HG03520 (cell line): ENCODE data around the gene MTPN.

Experiments
- ATAC-seq: cut with Tn5 transposase; IDR thresholded peaks from one replicate; pipeline ENCODE4 v1.9.1; 2021; ENCODE audit warnings: mild to moderate bottlenecking, moderate library complexity; ENCODE audit not compliant: unreplicated experiment

Gene MTPN

GRCh38 chr7:135930565-135931461 lies 46.3 kb downstream of the MTPN start:
- ATAC-seq: no peak

- no peak for ATAC-seq
Measured at GRCh38 chr7:135929722-135930141, 47.4 kb downstream of the MTPN start.

GRCh38 chr7:135929249-135929648 lies 47.9 kb downstream of the MTPN start:
- no peak for ATAC-seq

- ATAC-seq: no peak
Measured at GRCh38 chr7:135928136-135928535, 49.0 kb downstream of the MTPN start.

- no peak for ATAC-seq
Measured at GRCh38 chr7:135925210-135925609, 51.9 kb downstream of the MTPN start.

DNA sequence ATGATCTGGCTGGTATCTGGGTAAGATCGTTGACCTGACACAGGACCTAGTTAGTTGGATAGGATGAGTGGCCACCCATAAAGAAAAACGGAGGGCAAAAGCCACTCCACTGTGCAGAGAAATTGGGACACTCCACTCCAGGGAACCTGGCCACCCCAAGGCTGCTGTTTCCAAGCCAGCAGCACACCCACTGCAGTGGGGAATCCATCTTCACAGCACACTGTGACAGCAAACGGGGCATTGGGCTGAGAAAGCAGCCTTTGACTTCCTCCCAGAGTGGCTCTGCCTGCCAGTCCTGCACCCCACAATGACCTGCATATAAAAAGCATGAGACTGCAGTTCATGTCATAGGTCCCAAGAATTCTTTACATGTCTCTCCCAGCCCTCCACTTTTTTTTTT lies 52.9 kb downstream of the MTPN start:
- ATAC-seq: no peak

GRCh38 chr7:135922263-135922662 lies 54.9 kb downstream of the MTPN start:
- ATAC-seq: no peak

- ATAC-seq: no peak
Measured at GRCh38 chr7:135920478-135920877, 56.7 kb downstream of the MTPN start.

GRCh38 chr7:135919071-135919841 lies 57.9 kb downstream of the MTPN start:
- no peak for ATAC-seq

DNA sequence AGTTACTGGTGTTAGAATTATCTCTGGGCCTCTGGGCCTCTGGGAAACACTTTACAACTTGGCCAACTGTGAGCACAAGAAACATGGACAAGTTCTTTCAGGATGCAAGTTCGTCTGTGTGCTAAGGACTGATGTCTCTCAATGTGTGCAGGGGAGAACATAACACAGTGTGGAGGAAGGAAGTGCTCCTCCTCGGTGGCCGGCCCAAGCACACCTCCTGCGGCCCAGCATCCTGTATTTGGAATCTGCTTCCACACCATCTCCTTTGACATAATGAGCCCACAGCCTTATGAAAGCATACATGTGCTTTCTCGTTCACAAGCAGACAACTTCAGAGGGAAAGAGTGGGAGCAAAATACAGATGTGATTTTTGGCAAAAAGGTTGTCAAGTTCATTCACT lies 59.0 kb downstream of the MTPN start:
- ATAC-seq: no peak

- no peak for ATAC-seq
Measured at GRCh38 chr7:135917721-135918120, 59.4 kb downstream of the MTPN start.

DNA sequence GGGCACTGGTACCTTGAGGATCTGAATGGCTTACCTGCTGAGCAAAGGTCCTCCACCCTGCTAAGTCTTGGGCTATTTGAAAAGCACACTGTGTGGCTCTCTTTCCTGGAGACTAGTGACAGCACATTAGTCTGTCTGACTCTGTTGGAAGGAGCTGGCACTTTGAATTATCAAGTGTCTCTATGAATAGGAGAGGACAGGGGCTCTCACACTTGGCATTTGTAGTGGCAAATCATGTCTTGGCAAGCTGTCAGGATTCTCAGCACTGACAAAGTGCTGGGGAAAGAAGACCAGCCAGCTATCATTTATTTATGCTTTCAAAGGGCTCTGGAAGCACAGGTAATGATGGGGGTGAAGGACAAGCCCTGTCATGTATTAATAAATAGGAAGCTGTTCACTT lies 62.8 kb downstream of the MTPN start:
- ATAC-seq: no peak

DNA sequence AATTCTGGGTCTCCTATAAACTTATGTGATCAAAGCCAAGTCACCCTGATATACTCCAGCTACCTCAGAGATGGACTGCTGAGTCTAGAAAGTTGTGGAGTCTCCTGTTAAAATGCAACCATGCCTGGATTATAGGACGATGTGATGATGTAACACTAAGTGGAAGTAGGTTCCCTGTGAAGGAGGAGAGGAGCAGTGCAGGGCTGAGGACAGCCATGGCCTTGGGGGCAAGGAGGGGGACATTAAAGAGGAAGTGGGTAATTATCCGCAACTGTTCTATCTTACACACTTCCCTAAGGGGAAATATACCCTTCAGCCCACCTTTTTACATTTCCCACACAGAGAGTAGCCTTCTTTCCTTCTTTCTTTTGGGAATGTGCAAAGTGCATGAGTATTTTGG lies 63.8 kb downstream of the MTPN start:
- no peak for ATAC-seq

- ATAC-seq: no peak
Measured at GRCh38 chr7:135911099-135911498, 66.1 kb downstream of the MTPN start.

DNA sequence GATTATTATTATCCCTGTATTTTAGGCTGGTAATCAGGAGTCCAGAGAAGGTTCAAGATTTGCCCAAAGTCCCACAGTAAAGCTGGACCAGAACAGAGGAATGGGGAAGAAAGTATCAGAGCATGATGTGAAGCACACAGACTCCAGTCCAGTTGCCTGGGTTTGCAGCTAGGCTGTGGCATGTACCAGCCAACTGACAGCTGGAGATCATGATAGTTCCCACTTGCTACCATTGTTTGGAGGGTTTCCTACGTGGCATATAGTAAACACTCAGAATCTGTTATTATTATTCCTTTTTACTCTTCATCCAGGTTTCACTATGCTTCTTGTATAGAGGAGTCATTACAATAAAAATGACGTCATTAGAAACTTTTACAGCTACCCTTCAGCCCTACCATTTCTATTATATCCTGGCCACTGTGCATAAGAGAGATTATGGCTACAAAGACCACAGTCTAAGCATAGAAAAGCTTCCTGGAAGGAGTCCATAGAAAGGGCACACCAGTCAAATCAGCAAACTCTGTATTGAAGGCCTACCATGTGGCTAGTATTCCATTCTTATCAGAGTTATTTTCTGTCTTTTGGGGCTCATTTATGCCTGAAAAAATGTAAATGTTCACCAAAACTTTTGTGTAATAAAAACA lies 66.6 kb downstream of the MTPN start:
- peak; percentile 58 for ATAC-seq

DNA sequence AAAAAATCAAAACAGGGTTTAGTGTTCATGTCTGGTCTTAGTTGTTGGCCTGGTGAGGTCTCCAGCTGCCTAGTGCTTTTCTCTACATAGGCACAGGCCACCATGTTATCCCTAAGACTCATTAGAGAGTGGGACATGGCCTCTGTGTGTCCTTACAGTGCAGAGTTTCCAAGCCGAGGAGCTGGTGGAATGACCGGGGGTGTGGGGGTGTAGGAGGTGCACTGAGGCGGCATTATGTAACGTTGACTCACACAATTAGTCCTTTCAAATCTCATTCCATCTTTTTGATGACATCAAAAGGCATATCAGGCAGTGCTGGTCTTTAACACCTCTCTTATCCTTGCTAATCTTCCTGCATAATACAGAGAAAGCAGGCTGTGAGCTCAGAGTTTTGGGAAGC lies 71.3 kb downstream of the MTPN start:
- no peak for ATAC-seq

DNA sequence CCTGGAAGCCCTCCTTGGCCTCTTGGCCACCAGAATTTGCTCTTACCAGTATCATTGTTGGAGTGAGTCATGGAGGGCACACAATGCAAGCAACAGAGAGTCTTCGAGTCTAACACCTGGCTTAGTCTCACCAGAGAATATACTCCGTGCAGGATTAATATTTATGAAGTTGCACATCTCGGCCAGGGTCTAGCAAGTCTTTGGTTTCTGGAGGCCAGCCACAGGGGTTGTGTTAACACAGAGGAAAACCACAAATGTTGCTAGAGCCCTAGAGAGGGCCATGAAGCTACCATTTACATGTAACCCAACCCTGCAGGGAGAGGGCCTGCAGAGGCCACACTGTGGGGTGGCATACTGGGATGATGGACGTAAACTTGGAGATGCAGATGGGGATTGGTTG lies 71.8 kb downstream of the MTPN start:
- ATAC-seq: no peak

DNA sequence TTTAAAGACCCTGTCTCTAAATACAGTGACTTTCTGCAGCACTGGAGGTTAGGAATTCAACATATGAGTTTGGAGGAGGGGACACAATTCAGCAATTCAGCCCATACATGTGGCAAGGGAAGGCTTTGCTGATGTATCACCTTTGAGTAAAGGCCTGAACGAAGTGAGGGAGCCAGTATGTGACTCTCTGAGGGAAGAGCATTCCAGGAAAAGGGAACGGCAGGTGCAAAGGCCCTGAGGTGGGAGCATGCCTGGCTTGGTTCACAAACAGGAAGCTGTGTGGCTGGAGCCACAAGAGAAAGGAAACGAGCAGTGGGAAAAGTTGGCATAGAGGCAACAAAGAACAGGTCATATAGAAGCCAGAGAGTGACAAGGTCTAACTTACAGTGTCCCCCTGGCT lies 72.9 kb downstream of the MTPN start:
- ATAC-seq: no peak

GRCh38 chr7:135901585-135902540 lies 75.3 kb downstream of the MTPN start:
- no peak for ATAC-seq

DNA sequence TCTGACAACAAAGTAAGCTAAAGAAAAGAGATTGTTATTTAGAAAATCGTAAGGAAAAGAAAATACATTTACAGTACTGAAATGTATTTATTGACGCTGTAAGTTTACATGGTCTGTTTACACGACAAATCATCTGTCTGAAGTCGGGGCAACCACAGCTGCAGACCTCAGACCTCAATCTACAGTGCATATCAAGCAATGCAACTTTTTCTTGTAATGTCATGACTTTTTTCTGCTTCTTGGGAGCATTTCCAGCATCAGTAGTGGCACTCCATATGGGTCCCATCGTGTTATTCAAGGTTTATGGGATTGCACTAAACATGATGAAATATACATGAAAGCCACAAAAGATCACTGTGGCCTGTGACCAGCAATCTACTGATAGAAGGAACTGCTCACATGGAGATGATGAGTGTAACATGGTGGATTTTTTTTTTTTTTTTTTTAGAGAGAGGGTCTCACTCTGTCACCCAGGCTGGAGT lies 77.1 kb downstream of the MTPN start:
- no peak for ATAC-seq
